A549 (cell line): Measurements from ENCODE around the gene MON2.

Experiments
- CHD2 ChIP-seq: fragments of 150-350 bp; IDR thresholded peaks from 2 replicates; pipeline ENCODE4 v1.6.1; 2014; ENCODE audit warnings: low read length; ENCODE audit not compliant: partially characterized antibody
- CTCF ChIP-seq: fragments of >200 bp; sonication (Bioruptor Twin); formaldehyde crosslinking; IDR thresholded peaks from 3 replicates; pipeline ENCODE4 v1.5.1; 2016
- EP300 ChIP-seq, 2 experiments: fragments of >200 bp; sonication (Bioruptor Twin); formaldehyde crosslinking; IDR thresholded peaks; 2 replicates in 1 of 2; 3 replicates in 1 of 2; pipeline ENCODE4 v1.6.1; 2016 to 2017
- ESRRA ChIP-seq: fragments of 150-350 bp; IDR thresholded peaks from 2 replicates; pipeline ENCODE4 v1.6.1; 2014; ENCODE audit warnings: mild to moderate bottlenecking, low read length, borderline replicate concordance
- FOSL2 ChIP-seq, 2 experiments: fragments of 450-650 bp in 1 of 2; fragments of >200 bp in 1 of 2; sonication (Bioruptor Twin) in 1 of 2; formaldehyde crosslinking; IDR thresholded peaks; 2 replicates each; pipeline versions ENCODE4 v1.5.0 to v1.6.1; 2016 to 2020; ENCODE audit warnings: mild to moderate bottlenecking in 1 of 2, moderate library complexity in 1 of 2
- KDM5A ChIP-seq: fragments of 200-600 bp; sonication (generic); IDR thresholded peaks from 2 replicates; pipeline ENCODE4 v1.6.1; 2016; ENCODE audit warnings: antibody characterized with exemption, mild to moderate bottlenecking
- POLR2A ChIP-seq: IDR thresholded peaks from 2 replicates; pipeline ENCODE4 v1.6.1; 2012; ENCODE audit warnings: mild to moderate bottlenecking, low read length
- ZFP36 ChIP-seq: fragments of 450-650 bp; IDR thresholded peaks from 2 replicates; pipeline ENCODE4 v1.6.1; 2014; ENCODE audit warnings: borderline replicate concordance; ENCODE audit not compliant: partially characterized antibody
- TF ChIP-seq, protein P1 (sequence below): fragments of 200-600 bp; sonication (generic); IDR thresholded peaks from 2 replicates; pipeline ENCODE4 v1.6.1; 2016; ENCODE audit warnings: antibody characterized with exemption, mild to moderate bottlenecking, moderate library complexity
- TF ChIP-seq, protein P2 (sequence below): IDR thresholded peaks from 2 replicates; pipeline ENCODE4 v1.6.1; 2012

DNA sequence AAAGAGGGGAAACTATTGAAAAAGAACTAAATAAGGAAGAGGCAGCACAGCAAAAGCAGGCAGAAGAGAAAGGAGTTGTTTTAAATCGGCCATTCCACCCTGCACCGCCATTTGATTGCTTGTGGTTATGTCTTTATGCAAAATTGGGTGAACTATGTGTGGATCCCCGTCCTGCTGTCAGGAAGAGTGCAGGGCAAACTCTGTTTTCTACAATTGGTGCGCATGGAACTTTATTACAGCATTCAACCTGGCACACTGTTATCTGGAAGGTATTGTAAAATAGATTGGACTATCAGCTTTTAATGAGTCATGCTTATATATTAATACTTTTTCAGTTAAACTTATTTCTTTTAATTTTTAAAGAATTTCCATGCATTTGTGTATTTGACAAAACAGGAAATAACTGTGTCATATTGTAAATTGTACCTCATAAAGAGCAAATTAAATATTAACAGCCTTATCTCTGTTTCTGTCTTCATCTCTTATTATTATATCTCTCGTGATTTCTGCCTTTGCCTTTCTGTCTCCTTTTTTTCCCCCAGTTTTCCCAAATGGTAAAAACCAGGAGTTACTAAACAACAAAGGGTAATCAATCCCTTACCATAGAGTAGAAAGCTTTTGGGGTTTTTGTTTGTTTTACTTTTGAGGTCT lies 86.4 kb downstream of the MON2 start:
- TF ChIP-seq, protein P1, sequence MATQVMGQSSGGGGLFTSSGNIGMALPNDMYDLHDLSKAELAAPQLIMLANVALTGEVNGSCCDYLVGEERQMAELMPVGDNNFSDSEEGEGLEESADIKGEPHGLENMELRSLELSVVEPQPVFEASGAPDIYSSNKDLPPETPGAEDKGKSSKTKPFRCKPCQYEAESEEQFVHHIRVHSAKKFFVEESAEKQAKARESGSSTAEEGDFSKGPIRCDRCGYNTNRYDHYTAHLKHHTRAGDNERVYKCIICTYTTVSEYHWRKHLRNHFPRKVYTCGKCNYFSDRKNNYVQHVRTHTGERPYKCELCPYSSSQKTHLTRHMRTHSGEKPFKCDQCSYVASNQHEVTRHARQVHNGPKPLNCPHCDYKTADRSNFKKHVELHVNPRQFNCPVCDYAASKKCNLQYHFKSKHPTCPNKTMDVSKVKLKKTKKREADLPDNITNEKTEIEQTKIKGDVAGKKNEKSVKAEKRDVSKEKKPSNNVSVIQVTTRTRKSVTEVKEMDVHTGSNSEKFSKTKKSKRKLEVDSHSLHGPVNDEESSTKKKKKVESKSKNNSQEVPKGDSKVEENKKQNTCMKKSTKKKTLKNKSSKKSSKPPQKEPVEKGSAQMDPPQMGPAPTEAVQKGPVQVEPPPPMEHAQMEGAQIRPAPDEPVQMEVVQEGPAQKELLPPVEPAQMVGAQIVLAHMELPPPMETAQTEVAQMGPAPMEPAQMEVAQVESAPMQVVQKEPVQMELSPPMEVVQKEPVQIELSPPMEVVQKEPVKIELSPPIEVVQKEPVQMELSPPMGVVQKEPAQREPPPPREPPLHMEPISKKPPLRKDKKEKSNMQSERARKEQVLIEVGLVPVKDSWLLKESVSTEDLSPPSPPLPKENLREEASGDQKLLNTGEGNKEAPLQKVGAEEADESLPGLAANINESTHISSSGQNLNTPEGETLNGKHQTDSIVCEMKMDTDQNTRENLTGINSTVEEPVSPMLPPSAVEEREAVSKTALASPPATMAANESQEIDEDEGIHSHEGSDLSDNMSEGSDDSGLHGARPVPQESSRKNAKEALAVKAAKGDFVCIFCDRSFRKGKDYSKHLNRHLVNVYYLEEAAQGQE = no peak
- TF ChIP-seq CTCF = no peak
- TF ChIP-seq EP300 (IDR thresholded peaks at IDR 0.05) = no peak
- no peak for TF ChIP-seq FOSL2 (IDR thresholded peaks at IDR 0.05)
- TF ChIP-seq FOSL2 (CRISPR knock-in tag; IDR thresholded peaks at IDR 0.05) = no peak
- TF ChIP-seq POLR2A = no peak
- no peak for TF ChIP-seq ESRRA
- TF ChIP-seq KDM5A = no peak
- no peak for TF ChIP-seq ZFP36
- TF ChIP-seq CHD2 = no peak
- TF ChIP-seq, protein P2, sequence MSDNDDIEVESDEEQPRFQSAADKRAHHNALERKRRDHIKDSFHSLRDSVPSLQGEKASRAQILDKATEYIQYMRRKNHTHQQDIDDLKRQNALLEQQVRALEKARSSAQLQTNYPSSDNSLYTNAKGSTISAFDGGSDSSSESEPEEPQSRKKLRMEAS = no peak
